OCI-M1 (cell line): ENCODE results near the gene NPBWR2.
A peak's percentile ranks its signal among the peaks of the same experiment; 100 is the strongest.

Experiments used
- DNase-seq: peaks from one replicate; lab custom pipeline; 2025; lab: John Stamatoyannopoulos, UW

The NPBWR2 gene

DNA sequence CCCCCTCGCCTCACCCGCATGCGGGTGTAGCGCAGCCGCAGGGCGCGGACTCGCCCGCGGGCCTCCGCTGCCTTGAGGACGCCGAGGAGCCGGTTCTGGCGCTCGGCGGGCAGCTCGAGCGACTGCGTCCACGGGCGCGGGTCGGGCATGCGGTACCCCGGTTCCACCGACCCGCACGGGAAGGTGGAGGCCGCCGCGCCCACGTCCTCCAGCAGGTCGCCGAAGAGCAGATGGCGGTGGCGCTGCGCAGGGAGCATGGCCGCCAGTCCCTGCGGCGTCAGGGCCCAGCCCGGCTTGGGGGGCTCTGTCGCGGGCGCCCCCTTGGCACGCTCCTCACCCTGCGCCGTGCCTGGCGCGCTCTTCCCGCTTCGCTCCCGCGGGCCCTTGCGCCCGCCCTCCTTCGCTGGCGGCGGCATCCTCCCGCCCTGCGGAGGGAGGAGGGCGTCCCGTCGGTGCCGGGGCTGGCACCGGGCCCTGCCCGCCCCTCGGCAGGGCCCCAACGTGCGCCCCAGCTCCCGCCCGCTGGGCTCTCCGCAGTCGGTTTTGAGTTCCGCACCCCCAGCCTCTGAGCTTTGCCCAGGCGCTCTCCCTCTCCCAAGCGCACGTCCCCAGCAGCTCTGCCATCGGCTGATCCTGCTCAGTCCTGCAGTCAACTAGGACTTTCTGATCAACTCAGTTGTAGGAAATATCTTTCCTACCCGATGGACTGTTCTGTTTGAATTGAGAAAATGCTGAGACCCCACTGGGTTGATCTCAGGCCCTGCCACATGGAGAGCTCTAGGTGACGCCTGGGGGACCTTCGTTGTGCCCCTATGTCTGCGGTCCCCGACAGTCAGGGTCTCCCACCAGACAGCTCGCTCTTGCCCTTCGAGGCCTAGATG is 23.3 kb downstream of the NPBWR2 start, which contains the start of gene LKAAEAR1:
Gene LKAAEAR1 (minus strand): TSS at position 595 of the 881 bp plus-strand sequence. CDS start 179 bp downstream, at position 416.
- no peak for DNase-seq

DNA sequence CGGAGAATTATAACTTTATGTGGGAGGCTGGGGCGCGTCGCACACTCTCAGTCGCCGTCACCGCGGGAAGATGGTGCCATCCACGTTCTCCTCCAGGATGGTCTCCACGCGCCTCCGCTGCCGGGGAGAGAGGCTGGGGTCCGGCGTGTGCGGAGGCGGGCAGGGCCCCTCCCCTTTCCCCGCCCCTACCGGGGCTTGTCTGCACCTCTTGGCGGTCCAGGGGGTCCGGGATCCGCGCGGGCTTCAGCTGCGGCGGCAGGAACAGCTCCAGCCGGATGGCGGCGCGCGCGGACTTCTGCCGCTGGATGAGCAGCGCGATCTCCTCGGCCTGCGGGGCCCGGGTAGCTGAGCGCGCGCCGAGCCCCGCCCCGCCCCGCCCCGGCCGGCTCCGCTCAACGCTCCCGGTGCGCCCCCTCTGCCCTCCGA is 24.0 kb downstream of the NPBWR2 start:
- peak; percentile 76 for DNase-seq

DNA sequence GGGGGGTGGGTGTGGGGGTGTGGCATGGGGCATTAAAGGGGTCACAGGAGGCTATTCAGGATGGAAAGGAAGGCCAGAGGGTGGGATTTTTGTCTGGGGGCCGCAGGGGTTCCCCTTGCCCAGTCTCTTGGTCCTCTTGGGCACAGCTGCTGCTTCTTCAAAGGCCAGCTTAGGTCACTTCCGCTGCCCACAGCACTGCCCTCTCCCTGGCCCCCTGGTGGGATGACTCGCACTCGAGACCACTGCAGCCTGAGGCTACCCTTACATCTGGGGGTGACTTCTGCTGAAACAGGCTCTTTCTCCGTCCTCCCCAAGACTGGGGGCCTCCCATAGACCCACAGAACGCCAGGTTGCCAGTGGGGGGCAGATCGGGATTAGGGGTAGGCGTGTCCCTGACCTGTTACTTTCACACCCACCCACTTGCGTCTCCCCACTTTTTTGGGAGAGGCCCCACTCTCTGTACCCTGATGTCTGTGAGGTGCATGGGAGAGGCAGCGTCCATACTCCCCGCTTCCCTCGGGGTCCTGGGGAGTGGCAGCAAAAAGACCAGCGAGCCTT is 24.5 kb downstream of the NPBWR2 start:
- no peak for DNase-seq

DNA sequence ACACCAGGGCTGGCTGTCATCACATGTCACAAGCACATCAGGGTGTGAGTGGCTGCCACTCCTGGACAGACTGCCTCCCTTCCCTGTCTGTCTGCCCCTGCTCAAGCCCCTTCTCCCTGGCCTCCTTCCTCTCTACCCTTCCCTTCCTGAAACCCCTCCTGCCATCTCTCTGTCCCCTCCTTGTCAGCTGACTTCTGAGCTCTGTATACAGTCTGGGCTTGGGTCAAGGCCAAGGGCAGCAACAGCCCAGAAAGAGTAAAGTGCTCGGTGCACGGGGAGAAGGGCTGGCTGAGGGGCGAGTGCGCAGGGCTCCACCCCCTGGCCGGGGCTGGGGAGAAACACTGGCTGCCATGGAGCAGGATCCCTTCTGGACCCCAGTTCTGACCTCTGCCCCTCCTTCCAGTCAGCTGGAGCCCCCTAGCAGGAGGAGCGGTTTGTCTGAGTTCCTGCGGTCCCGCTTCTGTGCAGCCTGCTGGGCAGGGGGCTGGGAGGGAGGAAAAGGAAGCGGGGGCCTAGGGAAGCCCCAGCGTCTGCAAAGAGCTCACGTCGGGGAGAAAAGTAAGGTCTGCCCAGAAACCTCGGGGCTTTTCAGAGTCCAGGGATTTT is 25.1 kb downstream of the NPBWR2 start:
- peak; percentile 27 for DNase-seq

DNA sequence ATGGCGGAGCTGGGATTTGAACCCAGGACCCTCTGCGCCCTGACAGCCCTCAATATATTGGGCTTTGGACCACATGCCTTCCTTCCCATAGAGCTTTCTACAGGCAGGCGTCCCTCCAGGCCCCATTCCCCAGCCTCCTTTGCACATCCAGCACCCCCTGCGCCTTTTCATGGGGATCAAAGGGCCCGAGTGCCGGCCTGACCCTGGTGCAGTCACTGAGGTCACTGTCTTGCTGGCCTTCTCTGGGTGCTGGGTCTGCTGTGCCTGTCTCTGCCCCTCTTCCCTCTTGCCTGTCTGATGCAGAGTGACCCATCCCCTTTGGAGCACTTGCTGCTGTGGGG is 25.8 kb downstream of the NPBWR2 start:
- DNase-seq = no peak

DNA sequence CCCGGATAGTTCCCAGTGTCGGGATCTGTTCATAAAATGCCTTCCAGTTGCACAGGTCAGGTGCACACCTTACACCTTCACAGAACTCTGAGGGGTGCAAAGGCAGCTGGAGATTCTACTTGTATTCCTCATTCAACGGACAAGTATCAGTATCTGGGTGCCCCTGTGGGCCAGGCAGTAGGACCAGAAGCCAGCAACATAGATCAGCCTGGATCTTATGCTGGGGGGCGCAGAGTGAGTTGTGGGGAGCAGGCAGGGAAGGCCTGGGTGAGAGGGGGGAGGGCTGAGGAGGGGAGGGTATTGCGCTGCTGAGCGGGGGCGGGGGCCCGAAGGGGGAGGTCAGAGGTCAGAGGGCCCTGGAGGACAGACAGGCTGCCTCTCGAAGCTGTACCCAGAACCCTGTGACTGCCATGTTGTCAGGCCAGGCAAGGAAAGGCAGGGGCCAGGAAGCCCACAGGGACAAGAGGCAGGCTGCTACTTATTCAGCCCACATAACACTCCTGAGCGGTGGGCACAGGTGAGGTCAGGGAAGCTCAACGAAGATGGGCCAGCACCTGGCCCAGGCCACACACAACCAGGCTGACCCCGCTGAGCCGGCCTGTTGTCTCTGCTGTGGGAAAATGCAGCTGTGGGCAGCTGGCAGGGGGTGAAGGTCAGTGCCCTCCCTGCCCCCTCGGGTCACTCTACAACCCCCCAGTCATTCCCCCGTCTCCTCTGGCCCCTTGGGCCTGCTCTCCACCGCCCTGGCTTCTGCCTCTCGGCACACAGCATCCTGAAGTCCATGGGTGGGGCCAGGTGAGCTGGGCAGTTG is 26.3 kb downstream of the NPBWR2 start:
- DNase-seq = no peak

DNA sequence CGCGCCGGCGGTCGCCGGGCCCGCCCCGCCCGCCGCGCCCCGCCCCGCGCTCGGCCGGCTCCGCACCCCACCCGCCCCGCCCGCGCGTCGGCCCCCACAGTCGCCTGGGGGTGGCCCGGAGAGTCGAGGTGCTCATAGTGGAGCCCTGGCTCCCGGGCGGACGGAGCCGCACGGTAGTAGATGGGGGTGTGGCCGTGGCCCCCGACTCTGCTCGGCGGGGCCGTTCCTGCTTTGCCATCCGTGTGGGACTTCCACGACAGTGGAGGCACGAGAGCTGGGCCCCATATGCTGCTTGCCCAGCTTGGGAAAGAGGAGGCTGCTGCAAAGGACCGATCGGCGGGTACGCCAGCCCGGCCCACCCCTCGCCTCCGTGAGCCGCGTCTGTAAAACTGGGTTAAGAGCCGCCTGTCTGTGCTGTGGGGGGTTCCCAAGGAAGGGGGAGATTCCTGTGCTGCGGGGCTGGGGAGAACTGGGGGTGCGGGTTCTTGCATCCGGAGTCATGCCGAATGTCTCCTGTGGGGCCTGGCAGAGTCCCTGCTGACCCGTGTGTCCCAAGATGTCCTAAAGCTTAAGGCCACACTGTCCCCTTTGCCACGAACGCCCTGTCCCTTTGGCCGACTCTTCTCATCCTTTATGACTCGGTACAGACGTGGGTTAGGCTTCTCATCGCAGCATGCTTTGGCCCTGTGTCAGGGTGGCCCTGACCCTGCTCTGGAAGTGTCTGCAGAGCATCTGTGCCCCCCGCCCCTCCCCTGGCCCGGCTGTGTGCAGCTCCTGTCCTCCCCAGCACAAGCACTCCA is 27.2 kb downstream of the NPBWR2 start, which contains the start of gene OPRL1:
Gene OPRL1 (plus strand): TSS at position 70 of the 800 bp plus-strand sequence. CDS start 12,639 bp downstream, outside the sequence.
- DNase-seq = no peak

DNA sequence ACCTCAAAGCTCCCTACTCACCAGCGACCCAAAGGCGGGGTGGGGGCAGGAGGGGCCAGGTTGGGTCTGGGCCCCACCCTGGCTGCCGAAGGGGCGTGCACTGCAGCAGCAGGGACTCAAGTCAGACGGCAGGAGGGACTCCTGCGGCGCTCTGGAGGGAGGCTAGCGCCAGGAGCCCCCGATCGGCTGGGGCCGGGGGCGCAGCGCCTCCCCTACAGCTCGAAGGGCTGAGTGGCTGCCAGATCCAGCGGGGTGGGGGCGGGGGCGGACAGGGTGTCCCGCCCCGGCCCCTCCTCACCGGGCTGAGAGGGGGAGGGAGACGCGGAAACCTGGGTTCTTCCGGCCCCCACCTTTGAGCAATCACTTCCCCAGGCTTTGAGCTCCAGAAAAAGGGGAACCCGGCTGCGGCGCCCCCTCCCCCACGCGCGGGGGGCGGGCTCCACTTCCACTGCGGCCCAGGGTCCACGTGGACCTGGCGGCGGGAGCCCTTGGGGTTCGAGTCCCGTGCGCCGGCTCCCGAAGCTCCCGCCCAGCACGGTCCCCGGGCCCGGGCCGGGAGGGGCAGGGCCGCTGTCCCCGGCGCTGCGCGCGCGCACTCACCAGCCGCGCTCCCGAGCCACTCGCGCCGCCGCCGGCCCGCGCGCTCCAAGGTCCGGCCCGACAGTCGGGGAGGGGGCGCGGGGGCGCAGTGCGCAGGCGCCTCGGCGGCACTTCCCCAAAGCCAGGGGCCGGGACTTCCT is 27.9 kb downstream of the NPBWR2 start, which contains the start of gene RGS19:
Gene RGS19 (minus strand): TSS at position 246 of the 740 bp plus-strand sequence. CDS start 2,632 bp downstream, outside the sequence.
- DNase-seq = peak; percentile 87

DNA sequence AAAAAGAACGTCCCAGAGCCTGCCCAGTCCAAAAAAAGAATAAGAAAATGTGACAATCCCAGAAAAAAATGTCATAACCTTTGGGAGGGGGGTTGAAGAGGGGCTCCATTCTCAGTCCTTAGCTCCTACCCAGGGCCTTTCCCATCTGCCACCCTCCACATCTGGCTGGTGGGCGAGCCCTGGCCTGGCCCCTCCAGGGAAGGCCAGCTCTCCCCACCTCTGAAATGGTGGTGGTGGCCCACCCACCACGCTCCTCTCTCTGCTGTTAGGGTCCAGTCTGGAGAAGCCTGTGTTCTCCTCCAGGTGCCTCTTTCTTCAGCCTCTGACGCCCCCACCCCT is 28.5 kb downstream of the NPBWR2 start:
- no peak for DNase-seq

DNA sequence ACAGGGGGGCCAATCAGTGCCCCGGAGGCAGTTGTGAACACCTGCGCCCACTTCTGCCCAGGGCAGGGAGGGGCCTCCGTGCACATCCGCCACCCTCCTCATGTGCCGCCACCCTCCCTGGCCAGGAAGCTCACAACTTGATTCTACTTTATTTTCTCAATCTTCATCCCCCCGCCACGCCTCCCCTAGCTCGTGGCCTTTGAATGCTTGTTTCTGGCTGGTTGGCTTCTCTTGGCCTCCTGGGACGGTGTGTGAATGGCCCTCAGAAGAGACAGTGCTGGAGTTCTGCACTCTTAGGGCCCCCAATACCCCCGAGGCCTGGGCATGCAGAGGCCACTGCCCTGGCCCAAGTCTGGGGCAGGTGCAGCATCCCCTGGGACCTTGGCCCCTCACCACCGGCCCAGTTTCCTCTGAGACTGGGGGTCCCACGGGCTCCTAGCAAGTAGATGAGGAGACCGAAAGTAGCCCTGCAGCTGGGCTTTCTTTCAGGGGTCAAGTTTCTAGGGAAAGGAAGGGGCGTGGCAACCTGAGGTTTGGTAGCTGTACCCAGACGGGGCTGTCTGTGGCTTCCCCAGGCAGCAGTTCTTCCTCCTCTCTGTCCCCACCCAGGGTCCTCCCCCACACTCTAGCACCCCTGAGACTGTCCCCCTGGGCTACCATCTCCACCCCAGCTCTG is 29.4 kb downstream of the NPBWR2 start:
- DNase-seq = peak; percentile 57

DNA sequence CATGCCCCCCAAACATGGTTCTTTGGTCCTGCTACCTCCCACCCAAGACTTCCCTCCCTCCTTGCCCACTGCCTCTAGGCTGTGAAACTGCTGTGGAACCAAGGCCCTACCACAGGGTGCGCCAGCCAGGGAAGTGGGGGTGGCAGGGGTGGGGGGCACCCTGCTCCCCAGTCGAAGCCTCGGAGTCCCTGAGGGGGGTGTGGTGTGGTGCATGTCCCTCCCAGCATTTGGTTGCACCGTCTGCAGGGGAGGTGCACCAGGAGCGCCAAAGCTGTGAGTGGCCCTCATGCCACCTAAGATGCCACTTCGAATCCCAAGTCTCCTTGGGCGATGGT is 29.9 kb downstream of the NPBWR2 start:
- no peak for DNase-seq

DNA sequence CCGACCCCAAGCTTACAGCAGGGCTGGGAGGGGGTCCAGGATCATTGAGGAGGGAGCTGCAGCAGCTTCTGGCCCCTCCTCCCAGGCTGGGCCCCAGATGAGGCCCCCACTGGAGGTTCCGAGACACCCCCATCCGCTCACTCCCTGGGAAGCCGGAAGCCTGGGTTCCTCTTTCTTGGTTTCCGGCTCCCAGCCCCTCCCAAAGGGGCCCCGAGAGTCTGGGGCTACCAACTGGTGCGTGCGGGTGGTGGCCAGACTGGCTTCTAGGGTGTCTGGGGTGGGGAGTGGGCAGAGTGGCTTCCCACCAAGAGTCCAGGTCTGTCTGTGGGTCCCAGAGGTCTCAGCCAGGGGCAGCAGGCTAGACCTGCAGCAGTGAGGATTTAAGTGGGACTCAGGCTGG is 30.3 kb downstream of the NPBWR2 start:
- DNase-seq = no peak

DNA sequence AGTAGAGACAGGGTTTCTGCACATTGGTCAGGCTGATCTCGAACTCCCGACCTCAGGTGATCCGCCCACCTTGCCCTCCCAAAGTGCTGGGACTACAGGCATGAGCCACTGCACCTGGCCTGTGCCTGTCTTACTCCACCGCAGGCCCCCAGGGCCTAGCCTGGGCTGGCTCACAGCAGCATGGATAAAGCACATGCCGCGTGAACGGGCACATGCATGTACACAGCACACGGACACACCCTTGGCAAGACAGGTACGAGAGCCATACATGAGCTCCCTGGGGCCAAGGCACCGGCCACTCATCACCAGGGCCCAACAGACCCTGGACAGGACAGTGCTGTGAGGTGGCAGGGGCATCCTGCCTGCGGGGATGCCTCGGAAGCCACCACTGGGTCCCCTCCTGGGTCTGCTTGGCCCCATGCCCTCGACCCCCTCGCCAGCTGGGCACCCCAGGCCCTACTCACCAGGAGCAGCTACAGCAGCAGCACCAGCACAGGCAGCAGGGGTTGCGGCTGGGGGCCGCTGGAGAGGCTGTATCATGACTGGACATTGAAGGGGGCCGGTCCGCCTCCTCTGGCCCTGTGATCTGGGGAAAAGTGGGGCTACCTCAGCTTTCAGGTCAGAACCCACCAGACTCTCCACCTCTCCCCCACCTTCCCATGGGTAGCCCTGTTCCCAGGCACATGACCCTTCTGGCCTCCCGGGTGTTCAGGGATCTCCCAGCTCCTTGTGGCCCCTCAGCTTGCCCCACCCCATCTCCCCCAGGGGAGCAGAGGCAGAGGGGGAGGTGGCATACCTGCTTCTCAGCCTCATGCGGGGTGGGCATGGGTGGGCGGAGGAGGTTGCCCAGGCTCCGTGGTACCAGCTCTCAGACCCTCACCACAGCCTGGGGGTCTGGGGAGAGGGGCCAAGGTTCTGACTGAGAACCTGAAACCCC is 31.0 kb downstream of the NPBWR2 start:
- no peak for DNase-seq

DNA sequence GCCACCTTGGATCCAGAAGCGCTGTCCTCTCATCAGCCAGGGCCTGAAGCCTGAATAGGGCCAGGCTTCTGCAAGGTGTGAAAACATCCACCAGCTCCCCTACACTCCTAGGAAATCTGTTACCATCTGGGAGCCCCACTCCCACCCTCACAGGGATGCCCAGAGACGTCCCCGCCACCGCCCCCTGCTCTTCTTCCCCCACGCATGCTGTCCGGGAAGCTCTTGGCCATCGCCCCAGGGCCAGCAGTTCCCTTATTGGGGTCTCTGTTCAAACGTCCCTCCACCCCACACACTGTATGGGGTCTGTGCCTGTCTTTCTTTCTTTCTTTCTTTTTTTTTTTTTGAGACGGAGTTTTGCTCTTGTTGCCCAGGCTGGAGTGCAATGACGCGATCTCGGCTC is 31.8 kb downstream of the NPBWR2 start:
- DNase-seq = no peak

DNA sequence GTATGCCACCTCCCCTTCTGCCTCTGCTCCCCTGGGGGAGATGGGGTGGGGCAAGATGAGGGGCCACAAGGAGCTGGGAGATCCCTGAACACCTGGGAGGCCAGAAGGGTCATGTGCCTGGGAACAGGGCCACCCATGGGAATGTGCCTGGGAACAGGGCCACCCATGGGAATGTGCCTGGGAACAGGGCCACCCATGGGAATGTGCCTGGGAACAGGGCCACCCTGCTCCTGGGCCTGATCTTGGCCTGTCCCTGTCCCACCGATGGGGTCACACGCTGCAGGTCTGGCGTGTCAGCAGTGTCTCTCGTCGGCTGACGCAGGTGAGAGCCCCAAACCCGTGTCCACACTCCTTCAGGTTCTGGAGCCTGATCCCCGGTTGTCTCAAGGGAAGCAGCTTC is 32.4 kb downstream of the NPBWR2 start:
- DNase-seq = no peak

DNA sequence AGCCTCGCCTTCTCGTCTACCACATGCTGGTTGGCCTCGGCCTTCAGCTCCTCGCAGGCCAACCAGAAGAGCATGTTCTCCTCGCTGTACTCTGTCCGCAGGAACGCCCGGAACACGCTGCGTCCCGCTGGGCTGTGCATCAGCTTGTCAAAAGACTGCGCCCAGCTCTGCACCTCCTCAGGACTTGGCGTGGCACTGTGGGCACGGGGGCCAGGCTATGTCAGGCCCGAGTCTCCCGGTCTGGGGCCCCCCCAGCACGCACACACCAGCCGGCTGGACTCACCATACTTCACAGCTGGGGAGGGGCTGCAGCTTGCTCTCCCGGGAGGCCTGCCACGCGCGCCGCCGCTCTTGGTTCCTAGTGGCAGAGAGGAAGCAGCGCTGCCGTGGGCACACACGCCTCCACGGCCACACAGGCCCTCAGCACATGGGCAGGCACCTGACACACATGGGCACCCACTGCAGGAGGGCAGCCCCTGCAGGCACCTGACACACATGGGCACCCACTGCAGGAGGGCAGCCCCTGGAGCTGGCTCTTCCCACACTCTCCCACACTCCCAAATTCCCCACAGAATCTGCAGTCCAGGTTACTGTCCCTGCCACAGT is 33.1 kb downstream of the NPBWR2 start:
- no peak for DNase-seq

DNA sequence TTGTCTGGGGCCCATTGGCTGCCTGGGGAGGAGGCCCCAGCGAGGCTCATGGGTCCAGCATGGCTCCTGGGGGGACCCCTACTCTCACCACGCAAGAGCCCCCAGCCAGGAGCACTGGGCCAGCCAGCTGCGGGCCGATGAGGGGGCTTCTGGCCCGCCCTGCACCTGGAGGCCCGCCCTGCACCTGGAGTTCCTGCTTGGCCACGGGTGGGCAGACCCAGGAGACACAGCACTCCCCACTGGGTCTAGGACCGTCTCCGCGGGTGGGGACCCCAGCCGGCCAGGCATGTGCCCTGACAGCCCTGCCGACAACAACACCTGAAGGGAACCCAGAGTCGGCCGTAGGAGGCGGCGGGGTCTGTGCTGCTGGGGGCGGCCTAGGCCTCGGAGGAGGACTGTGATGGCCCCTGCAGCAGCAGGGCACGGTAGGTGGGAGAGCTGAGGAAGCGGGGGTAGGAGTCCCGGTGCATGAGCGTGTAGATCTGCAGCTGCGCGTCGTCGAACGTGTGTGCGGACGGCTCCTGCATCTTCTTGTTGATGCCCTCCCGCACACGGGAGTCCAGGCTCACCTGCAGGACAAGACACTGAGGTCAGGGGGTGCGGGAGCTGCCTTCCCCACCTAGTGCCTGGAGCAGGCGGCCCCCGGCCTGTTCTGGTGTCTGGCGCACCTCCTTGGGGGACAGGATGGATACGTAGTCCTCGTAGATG is 33.7 kb downstream of the NPBWR2 start:
- DNase-seq = no peak

DNA sequence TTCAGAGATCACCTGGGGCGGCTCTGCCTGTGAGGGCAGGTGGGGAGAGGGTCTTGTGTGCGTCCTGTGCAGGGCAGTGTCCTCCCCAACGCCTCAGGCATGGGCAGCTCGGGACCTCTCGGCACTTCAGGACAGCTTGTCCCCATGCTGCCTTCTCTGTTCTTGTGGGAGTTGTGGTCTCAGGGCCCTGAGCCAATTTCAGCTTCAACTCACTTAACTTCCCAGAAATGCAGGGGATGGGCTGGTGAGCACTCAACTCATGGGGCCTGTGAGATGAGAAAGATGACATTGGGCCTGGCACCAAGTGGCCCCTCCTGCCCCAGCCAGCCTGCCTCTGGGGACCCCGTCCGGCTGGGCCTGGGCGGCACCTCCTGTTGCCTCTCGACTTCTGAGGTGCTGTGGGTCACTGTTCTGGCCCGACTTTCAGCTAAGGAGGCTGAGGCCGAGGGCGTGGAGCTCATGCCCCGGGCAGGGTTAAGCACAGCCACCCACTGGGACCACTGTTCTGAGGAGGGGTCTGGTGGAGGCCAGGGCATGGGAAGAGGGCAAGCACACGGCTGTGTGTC is 34.8 kb downstream of the NPBWR2 start:
- DNase-seq = peak; percentile 67
